Naive thymus-derived CD4-positive, alpha-beta T cell (primary cell): ENCODE measurements around the gene ATRN. TPM values are rescaled to one million over a fixed set of nuclear protein-coding genes. Genes with fewer than 3 reads are reported as not detected.

Experiments
- ATAC-seq: fragments of 150-1000 bp; cut with Tn5 transposase; 2 replicates; pipeline ENCODE4 v1.10.0; 2021; ENCODE audit warnings: mild to moderate bottlenecking, moderate library complexity
- CTCF ChIA-PET: fragments of 350-600 bp; sonication (Branson Sonifier 250); formaldehyde crosslinking; loops from one replicate; lab custom pipeline; 2021; ENCODE audit warnings: antibody characterized with exemption; lab: Charles Lee
- POLR2A ChIA-PET: fragments of 350-600 bp; sonication (Branson Sonifier 250); formaldehyde crosslinking; loops from one replicate; lab custom pipeline; 2021; ENCODE audit warnings: antibody characterized with exemption, inconsistent platforms; lab: Charles Lee
- DNase-seq, 9 donors: peaks; one replicate each; pipeline versions ENCODE4 v3.0.0 to v3.0.0-alpha.2; 2020 to 2022; ENCODE audit warnings: mixed read lengths in 1 of 9
- H3K27ac ChIP-seq: one replicate; pipeline ENCODE4 v1.7.0; 2013; ENCODE audit warnings: mild to moderate bottlenecking, low read depth, low read length, moderate library complexity
- H3K27me3 ChIP-seq, 2 donors: one replicate each; pipeline ENCODE4 v1.7.0; 2013; ENCODE audit warnings: low read length in 2 of 2, mild to moderate bottlenecking in 2 of 2, moderate library complexity in 2 of 2; ENCODE audit not compliant: control insufficient read depth in 2 of 2, insufficient read depth in 2 of 2
- H3K36me3 ChIP-seq, 3 experiments: 1 replicate in 2 of 3; 2 replicates in 1 of 3; pipeline ENCODE4 v1.7.0; 2013; ENCODE audit warnings: low read length in 3 of 3, mild to moderate bottlenecking in 3 of 3, moderate library complexity in 1 of 3; ENCODE audit not compliant: insufficient read depth in 3 of 3, control insufficient read depth in 2 of 3
- H3K4me1 ChIP-seq, 2 donors: one replicate each; pipeline ENCODE4 v1.7.0; 2013; ENCODE audit warnings: low read length in 2 of 2, mild to moderate bottlenecking in 2 of 2, moderate library complexity in 1 of 2; ENCODE audit not compliant: control insufficient read depth in 2 of 2, insufficient read depth in 2 of 2
- H3K4me3 ChIP-seq: 2 replicates; pipeline ENCODE4 v1.7.0; 2013; ENCODE audit warnings: mild to moderate bottlenecking, low read length
- H3K9me3 ChIP-seq, 3 experiments: 1 replicate in 2 of 3; 2 replicates in 1 of 3; pipeline ENCODE4 v1.7.0; 2013; ENCODE audit warnings: low read length in 3 of 3; ENCODE audit not compliant: control insufficient read depth in 2 of 3
- H3K27ac Mint-ChIP-seq, 9 donors: one replicate each; pipeline ENCODE4 v1.8.0; 2020 to 2022; ENCODE audit warnings: mixed read lengths in 9 of 9, mild to moderate bottlenecking in 8 of 9, moderate library complexity in 5 of 9, inconsistent platforms in 2 of 9
- H3K27me3 Mint-ChIP-seq, 5 donors: one replicate each; pipeline ENCODE4 v1.8.0; 2021 to 2022; ENCODE audit warnings: mixed read lengths in 5 of 5, mild to moderate bottlenecking in 1 of 5
- H3K36me3 Mint-ChIP-seq, 5 donors: one replicate each; pipeline ENCODE4 v1.8.0; 2020 to 2022; ENCODE audit warnings: mixed read lengths in 5 of 5, mild to moderate bottlenecking in 3 of 5, inconsistent platforms in 1 of 5
- H3K4me1 Mint-ChIP-seq, 7 donors: one replicate each; pipeline ENCODE4 v1.8.0; 2020 to 2022; ENCODE audit warnings: mixed read lengths in 7 of 7, mild to moderate bottlenecking in 3 of 7, inconsistent platforms in 1 of 7
- H3K4me3 Mint-ChIP-seq, 10 donors: one replicate each; pipeline ENCODE4 v1.8.0; 2020 to 2022; ENCODE audit warnings: mild to moderate bottlenecking in 10 of 10, mixed read lengths in 10 of 10, moderate library complexity in 6 of 10, inconsistent platforms in 2 of 10
- H3K9me3 Mint-ChIP-seq, 11 donors: one replicate each; pipeline ENCODE4 v1.8.0; 2020 to 2022; ENCODE audit warnings: mixed read lengths in 11 of 11, mild to moderate bottlenecking in 4 of 11, inconsistent platforms in 1 of 11, moderate library complexity in 1 of 11
- intact Hi-C, 2 donors: fragments of 100-400 bp; cut with micrococcal nuclease; formaldehyde crosslinking; loops; one replicate each; pipeline ENCODE4 v1.15.1; 2023
- polyA plus RNA-seq, 2 donors: library from polyadenylated mRNA; unstranded; fragments of 300-500 nt; fragmentation: Illumina TruSeq; gene quantifications; one replicate each; pipeline ENCODE4 v1.2.3, GENCODE V29; 2021
- total RNA-seq, 6 experiments: library from RNA in 5 of 6; stranded (reverse) in 5 of 6; gene quantifications; 1 replicate in 5 of 6; 2 replicates in 1 of 6; pipeline ENCODE4 v1.2.3 and lab custom pipeline; 2021 to 2026

Gene ATRN
- total and polyA plus RNA-seq, 7 experiments from 2014 or later: 9.2 to 17.5 (median 12.9) TPM

GRCh38 chr20:3689978-3690377 lies 219.2 kb downstream of the ATRN start:
- Histone ChIP-seq H3K36me3 (no peaks in the 10 kb centered on the region), H3K9me3 (no peaks in the 10 kb centered on the region), H3K27me3 (no peaks in the 10 kb centered on the region), H3K27ac (no peak overlapping the region), H3K4me3 (no peak overlapping the region), H3K4me1 (no peaks in the 10 kb centered on the region)
- no peak overlapping the region for H3K4me3 Mint-ChIP-seq
- ChIA-PET CTCF (no interaction called here), POLR2A (no interaction called here)
- no peak for ATAC-seq
- H3K9me3 Mint-ChIP-seq: no peaks in the 10 kb centered on the region
- H3K4me1 Mint-ChIP-seq: peaks cover 0 to 3% (median 0%) of the 10 kb centered on the region in 7 donors
- H3K36me3 Mint-ChIP-seq: no peaks in the 10 kb centered on the region
- intact Hi-C loops: no loop called here
- DNase-seq: no peak
- H3K27me3 Mint-ChIP-seq: peaks cover 0 to 18% (median 13%) of the 10 kb centered on the region in 5 donors
- H3K27ac Mint-ChIP-seq: no peak overlapping the region

- ATAC-seq (no peak), DNase-seq (no peak)
- ChIA-PET POLR2A (no interaction called here), CTCF (no interaction called here)
- Mint-ChIP-seq H3K4me3 (no peak overlapping the region), H3K36me3 (no peaks in the 10 kb centered on the region), H3K4me1 (peaks cover 0 to 3% (median 0%) of the 10 kb centered on the region in 7 donors), H3K27ac (no peak overlapping the region), H3K9me3 (no peaks in the 10 kb centered on the region), H3K27me3 (peaks cover 0 to 15% (median 10%) of the 10 kb centered on the region in 5 donors)
- Histone ChIP-seq H3K4me3 (no peak overlapping the region), H3K27me3 (no peaks in the 10 kb centered on the region), H3K27ac (no peak overlapping the region), H3K36me3 (no peaks in the 10 kb centered on the region), H3K4me1 (no peaks in the 10 kb centered on the region), H3K9me3 (no peaks in the 10 kb centered on the region)
- intact Hi-C loops: no loop called here
These were observed 219.6 kb downstream of the ATRN start for GRCh38 chr20:3690413-3690812.

- DNase-seq: no peak
- H3K4me3 Mint-ChIP-seq: no peak overlapping the region
- POLR2A ChIA-PET: no interaction called here
These were observed 220.5 kb downstream of the ATRN start for GRCh38 chr20:3691306-3691705.

GRCh38 chr20:3691897-3692296 lies 221.1 kb downstream of the ATRN start:
- H3K27ac ChIP-seq: no peak overlapping the region
- Mint-ChIP-seq H3K9me3 (no peaks in the 10 kb centered on the region), H3K27ac (no peak overlapping the region), H3K4me3 (no peak overlapping the region), H3K4me1 (peaks cover 0 to 3% (median 0%) of the 10 kb centered on the region in 7 donors), H3K36me3 (no peaks in the 10 kb centered on the region), H3K27me3 (peaks cover 0 to 3% (median 0%) of the 10 kb centered on the region in 5 donors)
- H3K27me3 ChIP-seq: no peaks in the 10 kb centered on the region
- H3K36me3 ChIP-seq: no peaks in the 10 kb centered on the region
- ChIA-PET CTCF (interaction anchor here (0.5 kb wide), 1 partner anchor 14 kb away, joined by 3 read pairs; no protein-coding TSS in a partner anchor), POLR2A (no interaction called here)
- H3K4me3 ChIP-seq: no peak overlapping the region
- no peaks in the 10 kb centered on the region for H3K9me3 ChIP-seq
- ATAC-seq: no peak
- intact Hi-C loops: no loop called here
- no peaks in the 10 kb centered on the region for H3K4me1 ChIP-seq
- DNase-seq: no peak

More at GRCh38 chr20:3691306-3691705, 220.5 kb downstream of the ATRN start:
- H3K4me1 ChIP-seq: no peaks in the 10 kb centered on the region
- peaks cover 0 to 6% (median 4%) of the 10 kb centered on the region in 5 donors for H3K27me3 Mint-ChIP-seq
- no peak overlapping the region for H3K4me3 ChIP-seq
- no peaks in the 10 kb centered on the region for H3K9me3 ChIP-seq
- H3K27ac Mint-ChIP-seq: no peak overlapping the region
- H3K4me1 Mint-ChIP-seq: peaks cover 0 to 3% (median 0%) of the 10 kb centered on the region in 7 donors
- CTCF ChIA-PET: no interaction called here
- intact Hi-C loops: no loop called here
- H3K36me3 ChIP-seq: no peaks in the 10 kb centered on the region
- no peaks in the 10 kb centered on the region for H3K36me3 Mint-ChIP-seq
- no peaks in the 10 kb centered on the region for H3K27me3 ChIP-seq
- H3K9me3 Mint-ChIP-seq: no peaks in the 10 kb centered on the region
- H3K27ac ChIP-seq: no peak overlapping the region
- no peak for ATAC-seq

- no peak overlapping the region for H3K4me3 Mint-ChIP-seq
- POLR2A ChIA-PET: no interaction called here
- DNase-seq: no peak
- intact Hi-C loops: no loop called here
- CTCF ChIA-PET: no interaction called here
- peaks cover 0 to 3% (median 0%) of the 10 kb centered on the region in 7 donors for H3K4me1 Mint-ChIP-seq
- Histone ChIP-seq H3K4me3 (no peak overlapping the region), H3K9me3 (no peaks in the 10 kb centered on the region), H3K27ac (no peak overlapping the region), H3K36me3 (no peaks in the 10 kb centered on the region), H3K4me1 (no peaks in the 10 kb centered on the region), H3K27me3 (no peaks in the 10 kb centered on the region)
- no peaks in the 10 kb centered on the region for H3K36me3 Mint-ChIP-seq
- no peak overlapping the region for H3K27ac Mint-ChIP-seq
- H3K9me3 Mint-ChIP-seq: no peaks in the 10 kb centered on the region
- no peak for ATAC-seq
- no peaks in the 10 kb centered on the region for H3K27me3 Mint-ChIP-seq
These were observed 222.0 kb downstream of the ATRN start for GRCh38 chr20:3692706-3693294.

GRCh38 chr20:3693376-3693775 lies 222.6 kb downstream of the ATRN start:
- H3K27me3 Mint-ChIP-seq: no peaks in the 10 kb centered on the region
- Histone ChIP-seq H3K36me3 (no peaks in the 10 kb centered on the region), H3K27ac (no peak overlapping the region), H3K4me3 (no peak overlapping the region), H3K27me3 (no peaks in the 10 kb centered on the region), H3K9me3 (no peaks in the 10 kb centered on the region), H3K4me1 (no peaks in the 10 kb centered on the region)
- H3K9me3 Mint-ChIP-seq: no peaks in the 10 kb centered on the region
- POLR2A ChIA-PET: no interaction called here
- H3K27ac Mint-ChIP-seq: no peak overlapping the region
- no peak overlapping the region for H3K4me3 Mint-ChIP-seq
- DNase-seq: no peak
- no peak for ATAC-seq
- intact Hi-C loops: no loop called here
- CTCF ChIA-PET: no interaction called here
- no peaks in the 10 kb centered on the region for H3K36me3 Mint-ChIP-seq
- peaks cover 0 to 3% (median 0%) of the 10 kb centered on the region in 7 donors for H3K4me1 Mint-ChIP-seq

- no peaks in the 10 kb centered on the region for H3K4me1 ChIP-seq
- no peaks in the 10 kb centered on the region for H3K27me3 ChIP-seq
- ChIA-PET POLR2A (no interaction called here), CTCF (no interaction called here)
- no peaks in the 10 kb centered on the region for H3K36me3 ChIP-seq
- Mint-ChIP-seq H3K27ac (no peak overlapping the region), H3K4me1 (no peaks in the 10 kb centered on the region), H3K36me3 (no peaks in the 10 kb centered on the region), H3K4me3 (no peak overlapping the region), H3K9me3 (no peaks in the 10 kb centered on the region), H3K27me3 (no peaks in the 10 kb centered on the region)
- no peak overlapping the region for H3K4me3 ChIP-seq
- DNase-seq (no peak), ATAC-seq (no peak)
- H3K9me3 ChIP-seq: no peaks in the 10 kb centered on the region
- no peak overlapping the region for H3K27ac ChIP-seq
- intact Hi-C loops: no loop called here
These were observed 224.0 kb downstream of the ATRN start for GRCh38 chr20:3694864-3695263.
